Stimulated activated effector memory CD8-positive, alpha-beta T cell treated with anti-CD3 and anti-CD28 coated beads, Interleukin-12 subunit alpha, Interleukin-12 subunit beta, amount 100 ng/mL, for 72 hours (primary cell): Measurements from ENCODE around the gene SUMO4.
A peak's percentile ranks its signal among the peaks of the same experiment; 100 is the strongest.

Experiments
- ATAC-seq: fragments of 150-1000 bp; cut with Tn5 transposase; 2 replicates; pipeline ENCODE4 v1.10.0; 2021
- DNase-seq, 2 donors: peaks; one replicate each; pipeline ENCODE4 v3.0.0; 2021 to 2022; ENCODE audit warnings: low spot score in 2 of 2
- H3K27ac Mint-ChIP-seq: one replicate; pipeline ENCODE4 v1.8.0; 2022; ENCODE audit warnings: mild to moderate bottlenecking, mixed read lengths
- H3K36me3 Mint-ChIP-seq: one replicate; pipeline ENCODE4 v1.8.0; 2022; ENCODE audit warnings: mild to moderate bottlenecking, mixed read lengths
- H3K4me1 Mint-ChIP-seq: one replicate; pipeline ENCODE4 v1.8.0; 2022; ENCODE audit warnings: mixed read lengths
- H3K4me3 Mint-ChIP-seq: one replicate; pipeline ENCODE4 v1.8.0; 2022; ENCODE audit warnings: mild to moderate bottlenecking, mixed read lengths
- H3K9me3 Mint-ChIP-seq: one replicate; pipeline ENCODE4 v1.8.0; 2022; ENCODE audit warnings: mixed read lengths

The SUMO4 gene

DNA sequence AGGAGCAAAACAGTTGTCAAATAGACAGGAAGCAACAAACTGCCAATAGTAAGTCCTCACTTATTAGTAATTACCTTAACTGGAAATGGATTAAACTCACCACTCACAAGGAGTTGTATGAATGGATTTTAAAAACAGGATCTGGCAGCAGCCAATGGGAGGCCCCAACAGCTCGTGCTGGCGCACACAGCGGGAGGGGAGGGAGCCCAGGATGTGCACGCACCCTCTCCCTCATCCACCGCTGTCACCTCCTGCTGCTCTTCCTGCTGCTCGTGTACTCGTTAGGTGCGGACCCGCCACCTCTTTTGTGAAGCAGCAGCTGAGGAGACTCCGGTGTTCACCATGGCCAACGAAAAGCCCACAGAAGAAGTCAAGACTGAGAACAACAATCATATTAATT is at the start of gene SUMO4:
TSS of gene SUMO4 (plus strand) at position 213 of the 400 bp plus-strand sequence. CDS start at position 343, 130 bp downstream.
- no peaks in the 10 kb centered on the region for H3K9me3 Mint-ChIP-seq
- peaks cover 100% of the 10 kb centered on the region for H3K36me3 Mint-ChIP-seq
- H3K4me3 Mint-ChIP-seq, result no peak within 1 kb of the TSS
- peak within 1 kb of the TSS; percentile 89 for H3K27ac Mint-ChIP-seq
- peaks cover 37% of the 10 kb centered on the region for H3K4me1 Mint-ChIP-seq
- DNase-seq (no peak), ATAC-seq (no peak)

DNA sequence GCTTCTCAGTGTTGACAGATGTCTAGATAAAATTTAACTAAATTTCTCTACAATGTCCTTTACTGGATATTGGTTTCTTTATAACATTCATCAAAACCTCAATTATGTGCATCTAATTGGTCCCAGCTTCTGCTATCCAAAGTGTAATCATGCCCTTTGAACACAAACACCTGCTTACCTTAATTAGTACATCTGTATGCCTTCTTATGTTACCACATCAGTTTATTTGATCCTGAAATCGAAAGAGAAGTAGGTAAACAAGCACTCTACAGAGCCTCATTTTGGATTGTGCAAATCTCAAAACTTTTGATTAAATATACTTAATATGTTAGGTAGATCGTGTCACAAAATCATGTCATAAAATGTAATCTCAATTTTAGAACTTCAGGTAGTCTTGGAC is 46.1 kb upstream of the SUMO4 start:
- H3K4me1 Mint-ChIP-seq, result peaks cover 40% of the 10 kb centered on the region
- H3K27ac Mint-ChIP-seq, result no peak overlapping the region
- no peaks in the 10 kb centered on the region for H3K9me3 Mint-ChIP-seq
- DNase-seq, result no peak
- ATAC-seq, result no peak
- H3K36me3 Mint-ChIP-seq, result peaks cover 99% of the 10 kb centered on the region
- H3K4me3 Mint-ChIP-seq, result no peak overlapping the region

DNA sequence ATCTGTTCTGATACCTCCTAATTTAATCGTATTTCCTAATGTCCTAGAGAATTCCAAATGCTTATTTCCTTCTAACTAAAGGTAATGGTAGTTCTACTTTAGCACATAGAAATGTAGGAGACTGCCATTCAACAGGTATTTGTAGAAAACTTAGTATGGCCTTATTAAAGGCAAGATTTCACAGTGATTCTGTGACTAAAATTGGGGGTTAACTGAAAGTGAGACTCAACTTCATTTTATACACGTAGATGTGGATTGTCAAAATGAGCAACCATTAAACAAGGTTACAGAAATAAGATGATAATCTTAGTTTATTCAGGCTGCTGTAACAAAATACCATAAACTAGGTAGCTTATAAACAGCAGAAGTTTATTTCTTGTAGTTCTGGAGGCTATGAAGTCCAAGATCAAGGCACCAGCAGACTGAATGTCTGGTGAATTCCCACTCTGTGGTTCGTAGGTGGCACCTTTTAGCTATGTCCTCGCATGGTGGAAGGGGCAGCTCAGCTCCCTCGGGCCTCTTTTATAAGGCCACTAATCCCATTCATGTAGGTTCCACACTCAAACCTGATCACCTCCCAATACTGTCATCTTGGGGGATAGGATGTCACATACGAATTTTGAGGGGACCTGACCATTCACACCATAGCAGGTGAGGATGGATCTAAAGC is 43.8 kb upstream of the SUMO4 start:
- Mint-ChIP-seq H3K36me3 (peaks cover 99% of the 10 kb centered on the region), H3K4me1 (peaks cover 53% of the 10 kb centered on the region), H3K27ac (peak overlapping the region; percentile 48), H3K4me3 (no peak overlapping the region), H3K9me3 (no peaks in the 10 kb centered on the region)
- ATAC-seq, result peak; percentile 48
- no peak for DNase-seq

DNA sequence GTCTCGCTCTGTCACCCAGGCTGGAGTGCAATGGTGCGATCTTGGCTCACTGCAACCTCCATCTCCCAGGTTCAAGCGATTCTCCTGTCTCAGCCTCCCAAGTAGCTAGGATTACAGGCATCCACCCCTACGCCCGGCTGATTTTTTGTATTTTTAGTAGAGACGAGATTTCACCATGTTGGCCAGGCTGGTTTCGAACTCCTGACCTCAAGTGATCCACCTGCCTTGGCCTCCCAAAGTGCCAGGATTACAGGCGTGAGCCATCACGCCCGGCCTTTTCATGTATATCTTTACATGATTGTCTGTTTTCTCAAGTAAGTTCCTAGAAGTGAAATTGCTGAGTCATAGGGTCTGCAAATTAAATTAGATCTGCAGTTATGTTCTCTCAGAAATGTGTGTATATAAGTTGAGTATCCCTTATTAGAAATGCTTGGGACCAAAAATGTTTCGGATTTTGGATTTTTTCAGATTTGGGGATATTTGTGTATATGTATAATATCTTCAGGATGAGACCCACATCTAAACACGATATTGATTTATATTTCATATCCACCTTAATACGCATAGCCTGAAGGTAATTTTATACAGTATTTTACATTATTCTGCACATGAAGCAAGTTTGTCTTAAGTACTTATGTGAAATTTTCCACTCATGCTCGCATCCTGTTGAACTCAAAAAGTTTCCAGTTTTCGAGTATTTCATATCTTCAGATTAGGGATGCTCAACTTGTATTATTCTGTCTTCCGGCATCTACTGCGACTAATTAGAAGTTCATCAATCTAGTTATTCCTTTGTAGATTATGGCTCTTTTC is 42.1 kb upstream of the SUMO4 start:
- DNase-seq (no peak), ATAC-seq (no peak)
- Mint-ChIP-seq H3K27ac (no peak overlapping the region), H3K9me3 (peaks cover 5% of the 10 kb centered on the region), H3K36me3 (peaks cover 99% of the 10 kb centered on the region), H3K4me1 (peaks cover 59% of the 10 kb centered on the region), H3K4me3 (no peak overlapping the region)

DNA sequence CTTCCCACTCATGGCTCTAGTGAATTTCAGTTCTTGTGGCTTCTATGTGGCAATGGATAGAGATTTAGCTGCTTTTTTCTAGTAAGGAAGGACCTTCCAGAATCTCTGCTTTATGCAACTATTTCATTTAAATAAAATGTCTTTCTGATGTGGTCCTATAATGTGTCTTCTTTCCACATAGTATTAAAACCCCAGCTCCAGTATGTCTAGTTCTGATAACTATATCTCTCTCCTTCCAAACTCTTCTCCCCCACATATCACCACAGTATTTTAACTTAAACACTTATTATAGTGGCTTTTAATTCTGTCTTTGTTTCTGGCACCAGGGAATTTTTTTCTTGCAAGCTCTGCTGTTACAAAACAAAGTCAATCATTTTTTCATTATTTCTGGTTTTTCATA is 40.6 kb upstream of the SUMO4 start:
- peak overlapping the region; percentile 27 for H3K27ac Mint-ChIP-seq
- peaks cover 5% of the 10 kb centered on the region for H3K9me3 Mint-ChIP-seq
- ATAC-seq, result no peak
- H3K4me1 Mint-ChIP-seq, result peaks cover 66% of the 10 kb centered on the region
- no peak for DNase-seq
- H3K4me3 Mint-ChIP-seq, result no peak overlapping the region
- peaks cover 97% of the 10 kb centered on the region for H3K36me3 Mint-ChIP-seq

DNA sequence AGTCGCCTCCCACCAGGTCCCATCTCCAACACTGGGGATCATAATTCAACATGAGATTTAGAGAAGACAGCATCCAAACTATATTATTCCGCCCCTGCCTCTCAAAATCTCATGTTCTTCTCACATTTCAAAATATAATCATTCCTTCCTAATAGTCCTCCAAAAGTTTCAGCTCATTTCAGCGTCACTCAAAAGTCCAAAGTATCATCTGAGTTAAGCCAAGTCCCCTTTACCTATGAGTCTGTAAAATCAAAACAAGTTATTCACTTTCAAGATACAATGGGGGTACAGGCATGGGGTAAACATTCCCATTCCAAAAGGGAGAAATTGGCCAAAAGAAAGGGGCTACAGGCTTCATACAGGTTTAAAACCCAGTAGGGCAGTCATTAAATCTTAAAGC is 39.5 kb upstream of the SUMO4 start:
- DNase-seq (no peak), ATAC-seq (no peak)
- H3K27ac Mint-ChIP-seq, result peak overlapping the region; percentile 50
- peaks cover 5% of the 10 kb centered on the region for H3K9me3 Mint-ChIP-seq
- peaks cover 86% of the 10 kb centered on the region for H3K36me3 Mint-ChIP-seq
- peaks cover 67% of the 10 kb centered on the region for H3K4me1 Mint-ChIP-seq
- no peak overlapping the region for H3K4me3 Mint-ChIP-seq

DNA sequence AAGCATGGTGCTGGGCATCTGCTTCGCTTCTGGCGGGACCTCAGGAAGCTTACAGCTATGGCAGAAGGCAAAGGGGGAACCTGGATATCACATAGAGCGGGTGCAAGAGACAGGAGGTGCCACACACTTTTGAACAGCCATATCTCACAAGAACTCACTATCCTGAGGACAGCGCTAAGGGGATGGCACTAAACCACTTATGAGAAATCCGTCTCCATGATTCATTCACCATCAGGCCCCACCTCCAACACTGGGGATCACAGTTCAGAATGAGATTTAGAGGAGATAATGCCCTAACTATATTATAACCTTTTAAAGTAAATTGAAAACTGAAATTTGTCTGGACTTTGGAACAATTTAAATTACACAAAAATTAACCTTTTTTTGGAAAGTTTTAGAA is 37.8 kb upstream of the SUMO4 start:
- Mint-ChIP-seq H3K36me3 (peaks cover 69% of the 10 kb centered on the region), H3K4me3 (no peak overlapping the region), H3K4me1 (peaks cover 61% of the 10 kb centered on the region), H3K9me3 (peaks cover 5% of the 10 kb centered on the region), H3K27ac (peak overlapping the region; percentile 63)
- ATAC-seq (peak; percentile 75), DNase-seq (no peak)

DNA sequence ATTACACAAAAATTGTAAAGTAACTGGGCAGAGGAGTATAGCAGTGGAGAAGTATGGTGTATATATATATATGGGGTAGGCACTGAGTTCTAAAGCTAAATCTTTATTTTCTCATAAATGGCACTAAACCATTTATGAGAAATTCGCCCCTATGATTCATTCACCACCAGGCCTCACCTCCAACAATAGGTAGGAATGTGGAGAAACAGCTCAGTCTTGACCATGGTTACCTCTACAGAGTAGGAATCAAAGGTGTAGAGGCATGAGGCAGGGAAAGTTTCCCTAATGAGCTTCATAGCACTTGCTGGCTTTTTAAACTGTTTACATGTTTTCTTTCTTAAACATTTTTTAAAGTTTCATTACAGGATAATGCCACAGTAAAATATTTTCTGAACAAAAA is 36.9 kb upstream of the SUMO4 start:
- Mint-ChIP-seq H3K27ac (peak overlapping the region; percentile 63), H3K4me3 (no peak overlapping the region), H3K9me3 (peaks cover 5% of the 10 kb centered on the region), H3K4me1 (peaks cover 60% of the 10 kb centered on the region), H3K36me3 (peaks cover 60% of the 10 kb centered on the region)
- DNase-seq (no peak), ATAC-seq (no peak)

DNA sequence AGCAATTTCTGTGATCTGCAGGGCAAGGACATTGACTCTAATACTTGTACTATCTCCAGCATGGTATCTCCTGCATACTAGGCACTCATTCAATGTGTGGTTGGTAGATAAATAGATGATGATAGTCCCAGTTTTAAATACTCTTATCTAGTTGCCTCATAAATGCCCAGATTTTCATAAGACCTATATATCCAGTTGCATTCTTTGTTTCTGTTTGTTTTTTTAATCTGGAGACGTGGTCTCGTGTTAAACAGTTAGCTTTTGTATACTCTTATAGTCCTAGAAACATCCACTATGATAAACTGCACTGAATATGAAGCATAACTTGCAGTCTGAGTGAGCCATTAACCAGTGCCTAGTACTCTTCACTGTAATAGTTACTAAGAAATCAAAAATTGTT is 35.5 kb upstream of the SUMO4 start:
- DNase-seq (no peak), ATAC-seq (no peak)
- Mint-ChIP-seq H3K27ac (peak overlapping the region; percentile 24), H3K36me3 (peaks cover 53% of the 10 kb centered on the region), H3K9me3 (peaks cover 5% of the 10 kb centered on the region), H3K4me3 (peak overlapping the region; percentile 1), H3K4me1 (peaks cover 48% of the 10 kb centered on the region)

DNA sequence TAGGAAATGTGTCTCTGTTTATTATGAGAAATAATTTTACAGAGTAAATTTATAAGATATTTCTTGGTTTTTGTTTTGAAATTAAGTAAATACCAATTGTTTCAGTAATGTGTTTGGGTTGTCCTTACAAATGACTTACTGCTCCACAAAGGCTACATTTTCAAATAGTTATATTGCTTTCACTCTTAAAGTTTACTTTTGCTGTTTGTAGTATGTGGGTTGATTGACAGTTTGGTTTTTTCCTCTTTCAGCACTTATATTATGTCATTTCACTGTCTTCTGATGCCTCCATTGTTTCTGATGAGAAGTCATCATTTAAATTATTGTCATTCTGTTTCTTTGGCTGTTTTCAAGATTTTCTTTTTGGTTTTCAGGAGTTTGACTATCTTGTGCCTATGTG is 34.9 kb upstream of the SUMO4 start:
- no peak overlapping the region for H3K27ac Mint-ChIP-seq
- peaks cover 42% of the 10 kb centered on the region for H3K4me1 Mint-ChIP-seq
- no peak overlapping the region for H3K4me3 Mint-ChIP-seq
- no peak for ATAC-seq
- no peak for DNase-seq
- H3K9me3 Mint-ChIP-seq, result peaks cover 5% of the 10 kb centered on the region
- peaks cover 53% of the 10 kb centered on the region for H3K36me3 Mint-ChIP-seq

DNA sequence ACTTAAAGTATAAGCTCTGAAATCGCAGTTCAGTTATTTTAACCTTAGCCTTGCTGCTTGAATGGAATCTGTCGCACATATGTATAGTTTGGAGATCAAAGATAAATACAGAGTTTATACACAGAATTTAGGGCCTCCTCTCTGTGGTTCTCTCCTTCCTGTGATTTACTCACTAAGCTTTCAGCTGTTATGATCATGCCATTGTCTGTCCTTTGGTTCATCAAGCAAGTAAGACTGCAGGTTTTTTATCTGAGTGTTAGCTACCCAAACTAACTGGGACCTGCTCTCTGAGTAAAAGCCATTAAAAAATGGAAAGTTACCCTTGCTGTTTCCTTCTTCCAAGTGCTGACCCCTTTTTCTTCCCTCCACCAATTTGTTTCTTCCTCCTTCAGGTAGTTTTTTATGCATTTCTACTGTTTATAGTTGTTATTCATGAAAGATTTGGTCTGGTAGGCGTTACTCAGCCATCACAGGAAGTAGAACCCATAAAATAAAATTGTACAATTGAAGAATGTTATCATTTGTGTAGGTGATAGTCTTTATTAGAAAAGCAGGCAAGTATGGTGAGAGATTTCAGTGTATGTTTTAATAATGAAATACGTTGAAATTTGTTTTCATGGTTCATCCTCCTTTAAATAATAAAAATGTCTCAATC is 33.7 kb upstream of the SUMO4 start:
- ATAC-seq (peak; percentile 70), DNase-seq (no peak)
- Mint-ChIP-seq H3K4me3 (no peak overlapping the region), H3K27ac (no peak overlapping the region), H3K9me3 (peaks cover 5% of the 10 kb centered on the region), H3K4me1 (peaks cover 36% of the 10 kb centered on the region), H3K36me3 (peaks cover 53% of the 10 kb centered on the region)

DNA sequence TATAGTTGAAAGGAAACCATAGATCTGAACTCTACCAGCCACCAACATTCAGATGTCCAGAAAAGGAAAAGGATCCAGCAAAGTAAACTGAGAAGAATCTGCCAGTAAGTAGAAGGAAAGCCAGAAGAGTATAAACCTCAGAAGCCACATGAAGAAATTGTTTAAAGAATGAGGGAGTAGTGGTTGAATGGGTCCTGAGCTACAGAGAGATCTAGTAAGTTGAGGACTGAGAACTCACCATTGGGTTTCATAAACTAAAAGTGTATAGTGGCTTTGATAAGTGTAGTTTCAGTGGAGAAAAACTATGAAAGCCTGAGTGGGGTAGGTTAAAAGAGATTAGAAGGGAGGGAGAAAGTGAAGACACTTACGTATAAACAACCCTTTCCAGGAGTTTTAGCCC is 32.0 kb upstream of the SUMO4 start:
- no peaks in the 10 kb centered on the region for H3K9me3 Mint-ChIP-seq
- H3K4me1 Mint-ChIP-seq, result peaks cover 29% of the 10 kb centered on the region
- ATAC-seq (peak; percentile 79), DNase-seq (no peak)
- H3K4me3 Mint-ChIP-seq, result no peak overlapping the region
- no peak overlapping the region for H3K27ac Mint-ChIP-seq
- H3K36me3 Mint-ChIP-seq, result peaks cover 53% of the 10 kb centered on the region

DNA sequence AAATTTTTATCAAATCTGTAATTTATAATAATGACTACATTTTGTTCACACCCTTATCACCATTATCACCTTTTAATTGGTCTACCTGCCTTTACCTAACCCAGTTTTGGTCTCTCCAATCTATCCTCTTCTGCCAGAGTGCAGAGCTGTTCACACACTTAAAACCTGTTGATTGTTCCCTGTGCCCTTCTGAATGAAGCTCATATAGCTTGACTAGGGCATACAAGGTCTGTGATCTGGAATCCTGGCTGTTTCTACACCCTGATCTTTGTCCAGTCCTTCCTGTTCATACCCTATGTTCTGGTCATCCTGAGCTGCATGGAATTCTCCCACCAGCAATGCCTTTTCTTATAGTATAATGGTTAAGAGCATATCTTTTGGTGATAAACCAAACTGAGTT is 28.9 kb upstream of the SUMO4 start:
- H3K9me3 Mint-ChIP-seq, result no peaks in the 10 kb centered on the region
- no peak overlapping the region for H3K4me3 Mint-ChIP-seq
- DNase-seq (no peak), ATAC-seq (no peak)
- H3K27ac Mint-ChIP-seq, result no peak overlapping the region
- peaks cover 73% of the 10 kb centered on the region for H3K36me3 Mint-ChIP-seq
- H3K4me1 Mint-ChIP-seq, result peaks cover 35% of the 10 kb centered on the region

DNA sequence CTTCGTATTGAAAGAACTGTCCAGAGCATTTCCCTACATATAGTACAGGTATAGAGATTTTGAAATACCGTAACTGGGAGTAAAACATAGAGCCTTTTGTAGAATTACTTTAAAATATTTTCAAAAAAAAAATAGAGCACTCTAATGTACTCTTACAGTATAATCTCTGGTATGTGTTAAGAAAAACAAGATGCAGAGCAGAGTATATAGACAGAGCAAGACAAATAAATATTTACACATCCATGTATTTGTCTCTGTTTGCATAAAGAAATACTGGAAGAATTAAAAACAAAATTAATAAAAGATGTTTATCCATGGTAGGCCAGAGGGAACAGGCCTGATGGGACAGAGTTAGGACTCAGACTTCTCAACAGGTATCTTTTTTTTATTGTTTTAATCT is 28.0 kb upstream of the SUMO4 start:
- Mint-ChIP-seq H3K9me3 (no peaks in the 10 kb centered on the region), H3K4me3 (no peak overlapping the region), H3K4me1 (peaks cover 42% of the 10 kb centered on the region), H3K36me3 (peaks cover 82% of the 10 kb centered on the region), H3K27ac (no peak overlapping the region)
- DNase-seq (no peak), ATAC-seq (no peak)

DNA sequence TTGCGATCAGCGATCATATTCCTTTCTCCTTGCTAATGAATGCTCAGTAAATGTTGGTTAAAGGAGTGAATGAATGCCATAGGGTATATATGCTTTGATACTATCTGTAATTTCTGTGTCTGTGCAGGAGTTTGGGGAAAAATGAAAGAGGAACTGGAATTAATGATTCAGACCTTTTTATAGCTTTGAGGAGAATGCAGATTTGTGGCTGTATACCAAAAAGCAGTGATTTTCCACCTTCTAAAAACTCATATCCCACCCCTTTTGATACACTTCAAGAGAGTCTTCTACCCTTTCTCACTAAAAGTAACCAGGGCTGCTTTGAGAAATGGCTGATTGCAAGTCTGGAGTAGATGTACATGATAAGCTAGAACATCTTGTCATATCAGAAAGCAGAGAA is 26.6 kb upstream of the SUMO4 start:
- peaks cover 45% of the 10 kb centered on the region for H3K4me1 Mint-ChIP-seq
- peak overlapping the region; percentile 90 for H3K27ac Mint-ChIP-seq
- no peak overlapping the region for H3K4me3 Mint-ChIP-seq
- DNase-seq (no peak), ATAC-seq (no peak)
- H3K36me3 Mint-ChIP-seq, result peaks cover 97% of the 10 kb centered on the region
- H3K9me3 Mint-ChIP-seq, result no peaks in the 10 kb centered on the region

DNA sequence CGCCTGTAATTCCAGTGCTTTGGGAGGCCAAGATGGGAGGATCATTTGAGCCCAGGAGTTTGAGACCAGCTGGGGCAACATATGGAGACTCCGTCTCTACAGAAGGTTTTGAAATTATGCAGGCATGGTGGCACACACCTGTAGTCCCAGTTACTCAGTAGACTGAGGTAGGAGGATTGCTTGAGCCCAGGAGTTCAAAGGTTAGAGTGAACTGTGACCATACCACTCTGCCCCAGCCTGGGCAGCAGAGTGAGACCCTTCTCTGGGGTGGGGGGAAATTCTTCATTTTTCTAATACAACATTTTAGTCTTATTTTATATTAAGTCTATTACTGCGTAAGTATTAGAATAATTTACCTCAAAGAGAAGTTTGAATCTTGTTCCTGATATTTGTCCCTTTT is 20.1 kb upstream of the SUMO4 start:
- Mint-ChIP-seq H3K4me3 (no peak overlapping the region), H3K9me3 (no peaks in the 10 kb centered on the region), H3K4me1 (peaks cover 62% of the 10 kb centered on the region), H3K27ac (peak overlapping the region; percentile 43), H3K36me3 (peaks cover 100% of the 10 kb centered on the region)
- no peak for ATAC-seq
- DNase-seq, result no peak
